DOHH2 (cell line): ENCODE measurements around the gene SLC22A14.

Source experiments
- H3F3A ChIP-seq: fragments of 200-600 bp; sonication (generic), shearing (Covaris generic); 2 replicates; pipeline ENCODE4 v1.6.0; 2016; ENCODE audit warnings: antibody characterized with exemption, mild to moderate bottlenecking; ENCODE audit not compliant: control insufficient read depth, insufficient read depth
- H3K27ac ChIP-seq: fragments of 200-600 bp; sonication (generic); 2 replicates; pipeline ENCODE4 v1.5.1; 2014; ENCODE audit warnings: low read depth, mild to moderate bottlenecking, low read length, moderate library complexity
- H3K27me3 ChIP-seq: fragments of 200-600 bp; sonication (generic); 2 replicates; pipeline ENCODE4 v1.6.1; 2014; ENCODE audit warnings: mild to moderate bottlenecking, low read length, mixed read lengths; ENCODE audit not compliant: control insufficient read depth
- H3K36me3 ChIP-seq: fragments of 200-600 bp; sonication (generic); 2 replicates; pipeline ENCODE4 v1.6.1; 2014; ENCODE audit warnings: mild to moderate bottlenecking, low read length, moderate library complexity, mixed read lengths; ENCODE audit not compliant: control insufficient read depth
- H3K4me1 ChIP-seq: fragments of 200-600 bp; sonication (generic); 2 replicates; pipeline ENCODE4 v1.6.1; 2014; ENCODE audit warnings: mild to moderate bottlenecking, low read length, mixed read lengths; ENCODE audit not compliant: control insufficient read depth
- H3K4me2 ChIP-seq: fragments of 200-600 bp; sonication (generic); 2 replicates; pipeline ENCODE4 v1.6.0; 2014; ENCODE audit warnings: mild to moderate bottlenecking, low read length, moderate library complexity
- H3K4me3 ChIP-seq: fragments of 200-600 bp; sonication (generic); 2 replicates; pipeline ENCODE4 v1.5.1; 2014; ENCODE audit warnings: mild to moderate bottlenecking, low read length, mixed read lengths
- H3K79me2 ChIP-seq: fragments of 200-600 bp; sonication (generic); 2 replicates; pipeline ENCODE4 v1.6.1; 2014; ENCODE audit warnings: mild to moderate bottlenecking, low read length, mixed read lengths; ENCODE audit not compliant: control insufficient read depth
- H3K9me2 ChIP-seq: fragments of 200-600 bp; sonication (generic); replicated peaks from 2 replicates; pipeline ENCODE4 v1.6.1; 2014; ENCODE audit warnings: mild to moderate bottlenecking, low read length, mixed read lengths; ENCODE audit not compliant: control insufficient read depth
- H3K9me3 ChIP-seq: fragments of 200-600 bp; sonication (generic); 2 replicates; pipeline ENCODE4 v1.6.1; 2014; ENCODE audit warnings: antibody characterized with exemption, low read length, mixed read lengths; ENCODE audit not compliant: control insufficient read depth, insufficient read depth
- H4K20me1 ChIP-seq: fragments of 200-600 bp; sonication (generic); 2 replicates; pipeline ENCODE4 v1.6.0; 2014; ENCODE audit warnings: low read depth, mild to moderate bottlenecking, antibody characterized with exemption, low read length, moderate library complexity; ENCODE audit not compliant: control insufficient read depth, insufficient read depth
- EZH2phosphoT487 ChIP-seq: fragments of 200-600 bp; sonication (generic); IDR thresholded peaks from 2 replicates; pipeline ENCODE4 v1.6.1; 2017; ENCODE audit warnings: borderline replicate concordance, mild to moderate bottlenecking, antibody characterized with exemption, low read length, moderate library complexity, mixed read lengths
- TF ChIP-seq, protein P1 (sequence below): fragments of 200-600 bp; sonication (generic); IDR thresholded peaks from one replicate; pipeline ENCODE4 v1.5.1; 2014; ENCODE audit warnings: antibody characterized with exemption, mild to moderate bottlenecking, low read depth, low read length; ENCODE audit not compliant: poor library complexity, severe bottlenecking

SLC22A14 gene

DNA sequence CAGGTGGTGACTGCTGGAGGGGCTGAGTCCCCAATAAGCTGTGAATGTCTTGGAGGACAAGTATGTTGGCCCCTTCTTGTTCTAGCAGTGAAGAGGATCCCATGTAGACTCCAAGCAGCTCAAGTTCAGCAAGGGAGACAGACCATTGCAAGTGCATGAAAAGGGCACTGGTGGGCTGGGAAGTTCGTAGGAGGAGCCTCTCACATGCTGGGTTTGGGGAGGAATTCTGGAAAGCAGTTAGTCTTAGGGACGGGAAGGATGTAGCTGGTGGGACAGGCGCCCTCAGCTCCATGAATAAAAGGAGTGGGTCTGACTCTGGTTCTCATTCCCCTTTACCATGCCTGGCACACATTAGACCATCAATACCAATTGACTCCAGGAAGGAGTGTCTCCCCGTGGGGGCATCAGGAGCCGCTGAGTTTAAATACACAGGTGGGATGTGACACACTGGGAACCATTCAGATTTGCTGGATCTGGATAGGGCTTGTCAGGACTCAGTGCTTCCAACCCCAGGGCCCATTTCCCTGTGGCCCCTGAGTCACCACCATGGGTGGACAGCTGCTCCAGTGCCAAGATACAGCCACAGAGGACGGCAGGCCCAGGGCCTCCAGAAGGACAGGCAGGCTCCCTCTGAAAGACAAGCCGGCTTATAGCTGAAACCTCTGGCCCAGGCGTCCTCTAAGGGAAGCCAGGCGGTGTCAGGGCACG, 63.9 kb downstream of the SLC22A14 start:
- H3K36me3 ChIP-seq: peaks cover 14% of the 10 kb centered on the region; the same call in 1 of the 2 replicates
- peaks cover 22% of the 10 kb centered on the region for H3K79me2 ChIP-seq
- peak overlapping the region; percentile 83 for H3K4me2 ChIP-seq
- H3K27me3 ChIP-seq: no peaks in the 10 kb centered on the region
- peak overlapping the region; percentile 85 for H3K4me3 ChIP-seq
- no peaks in the 10 kb centered on the region for H3F3A ChIP-seq
- H3K9me2 ChIP-seq: no peaks in the 10 kb centered on the region
- H3K27ac ChIP-seq: no peak overlapping the region
- no peaks in the 10 kb centered on the region for H4K20me1 ChIP-seq
- H3K4me1 ChIP-seq: peaks cover 20% of the 10 kb centered on the region
- no peaks in the 10 kb centered on the region for H3K9me3 ChIP-seq
- TF ChIP-seq, protein P1, sequence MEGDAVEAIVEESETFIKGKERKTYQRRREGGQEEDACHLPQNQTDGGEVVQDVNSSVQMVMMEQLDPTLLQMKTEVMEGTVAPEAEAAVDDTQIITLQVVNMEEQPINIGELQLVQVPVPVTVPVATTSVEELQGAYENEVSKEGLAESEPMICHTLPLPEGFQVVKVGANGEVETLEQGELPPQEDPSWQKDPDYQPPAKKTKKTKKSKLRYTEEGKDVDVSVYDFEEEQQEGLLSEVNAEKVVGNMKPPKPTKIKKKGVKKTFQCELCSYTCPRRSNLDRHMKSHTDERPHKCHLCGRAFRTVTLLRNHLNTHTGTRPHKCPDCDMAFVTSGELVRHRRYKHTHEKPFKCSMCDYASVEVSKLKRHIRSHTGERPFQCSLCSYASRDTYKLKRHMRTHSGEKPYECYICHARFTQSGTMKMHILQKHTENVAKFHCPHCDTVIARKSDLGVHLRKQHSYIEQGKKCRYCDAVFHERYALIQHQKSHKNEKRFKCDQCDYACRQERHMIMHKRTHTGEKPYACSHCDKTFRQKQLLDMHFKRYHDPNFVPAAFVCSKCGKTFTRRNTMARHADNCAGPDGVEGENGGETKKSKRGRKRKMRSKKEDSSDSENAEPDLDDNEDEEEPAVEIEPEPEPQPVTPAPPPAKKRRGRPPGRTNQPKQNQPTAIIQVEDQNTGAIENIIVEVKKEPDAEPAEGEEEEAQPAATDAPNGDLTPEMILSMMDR: no peak
- TF ChIP-seq EZH2phosphoT487: no peak

DNA sequence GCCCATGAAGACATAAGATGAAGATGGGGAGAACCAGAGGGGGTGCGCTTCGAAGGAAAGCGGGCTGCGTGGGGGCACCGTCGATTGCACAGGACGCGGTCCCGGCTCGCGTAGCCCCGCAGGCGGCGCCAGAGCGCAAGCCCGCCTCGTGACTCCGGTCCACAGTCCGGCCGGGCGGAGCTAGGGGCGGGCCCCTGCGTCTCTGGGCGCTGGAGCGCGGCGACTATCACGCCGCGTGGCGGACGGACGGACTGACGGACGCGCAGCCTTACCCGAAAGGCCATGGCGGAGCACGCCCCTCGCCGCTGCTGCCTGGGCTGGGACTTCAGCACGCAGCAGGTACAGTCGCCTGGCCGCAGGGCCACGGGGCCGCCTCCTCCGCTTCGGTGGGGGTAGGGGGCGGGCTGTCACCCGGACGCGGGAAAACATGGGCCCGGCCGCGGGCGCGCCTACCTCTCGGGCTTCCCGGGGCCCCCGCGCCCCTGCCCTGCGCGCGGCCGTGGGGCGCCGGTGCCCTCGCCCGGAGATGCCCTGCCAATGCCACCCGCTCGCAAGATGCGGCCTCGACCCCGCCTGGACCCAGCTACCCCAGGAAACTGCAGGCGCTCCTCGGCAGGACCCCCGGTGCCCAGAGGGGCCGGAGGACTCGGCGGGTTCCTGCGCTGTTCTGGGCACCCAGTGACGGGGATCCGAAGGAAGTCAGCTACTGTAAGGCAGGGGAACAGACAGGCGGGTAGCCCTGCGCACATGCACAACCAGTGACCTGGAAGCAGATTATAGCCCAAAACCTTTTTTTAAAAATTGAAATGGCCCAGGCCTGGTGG, 64.7 kb downstream of the SLC22A14 start, which contains the start of gene XYLB:
TSS of gene XYLB (plus strand) at position 199 of the 824 bp plus-strand sequence. CDS start at position 283, 84 bp downstream.
- H3K79me2 ChIP-seq: peaks cover 22% of the 10 kb centered on the region
- peak within 1 kb of the TSS; percentile 83 for H3K4me2 ChIP-seq
- no peak within 1 kb of the TSS for H3K27ac ChIP-seq

DNA sequence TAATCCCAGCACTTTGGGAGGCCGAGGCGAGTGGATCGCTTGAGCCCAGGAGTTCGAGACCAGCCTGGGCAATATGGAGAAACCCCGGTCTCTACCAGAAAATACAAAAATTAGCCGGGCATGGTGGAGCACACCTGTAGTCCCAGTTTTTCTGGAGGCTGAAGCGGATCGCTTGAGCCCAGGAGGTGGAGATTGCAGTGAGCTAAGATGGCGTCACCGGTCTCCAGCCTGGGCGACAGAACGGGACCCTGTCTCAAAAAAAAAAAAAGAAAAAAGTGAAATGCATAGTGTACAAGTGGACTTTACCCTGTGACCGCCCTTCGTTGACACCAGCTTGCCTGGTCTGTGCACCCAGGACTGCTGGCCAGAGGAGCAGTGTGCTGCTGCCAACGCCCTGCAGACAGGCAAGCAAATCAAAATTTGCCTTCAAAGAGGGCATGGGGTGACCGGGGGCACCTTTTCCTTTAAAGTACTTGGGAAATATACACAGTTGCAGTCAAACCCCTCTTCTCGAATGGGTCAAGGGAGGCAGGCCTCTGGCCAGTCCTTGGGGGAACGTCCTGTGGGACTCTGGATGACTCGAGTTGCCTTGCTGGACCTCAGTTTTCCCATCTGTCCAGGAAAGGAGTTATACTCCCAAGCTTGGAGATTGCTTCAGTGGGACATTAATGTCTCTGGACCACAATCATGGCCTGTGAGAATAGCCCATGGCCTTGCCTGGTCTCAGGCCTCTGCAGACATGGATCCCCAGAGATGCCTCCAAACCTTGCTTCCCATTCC, 65.5 kb downstream of the SLC22A14 start:
- Histone ChIP-seq H3K27ac (no peak overlapping the region), H3K9me3 (no peaks in the 10 kb centered on the region), H4K20me1 (no peaks in the 10 kb centered on the region), H3K4me2 (peak overlapping the region; percentile 83), H3K4me1 (peaks cover 20% of the 10 kb centered on the region), H3F3A (no peaks in the 10 kb centered on the region), H3K4me3 (peak overlapping the region; percentile 85), H3K36me3 (peaks cover 26% of the 10 kb centered on the region), H3K79me2 (peaks cover 22% of the 10 kb centered on the region), H3K9me2 (no peaks in the 10 kb centered on the region), H3K27me3 (no peaks in the 10 kb centered on the region)
- TF ChIP-seq EZH2phosphoT487: no peak
- TF ChIP-seq, protein P1: no peak

More for the DNA sequence above, 64.7 kb downstream of the SLC22A14 start, which contains the start of gene XYLB:
- Histone ChIP-seq H3F3A (no peaks in the 10 kb centered on the region), H4K20me1 (no peaks in the 10 kb centered on the region), H3K4me1 (peaks cover 20% of the 10 kb centered on the region), H3K4me3 (peak within 1 kb of the TSS; percentile 85), H3K9me3 (no peaks in the 10 kb centered on the region), H3K27me3 (no peaks in the 10 kb centered on the region), H3K36me3 (peaks cover 21% of the 10 kb centered on the region), H3K9me2 (no peaks in the 10 kb centered on the region)
- TF ChIP-seq, protein P1: peak; percentile 64
- TF ChIP-seq EZH2phosphoT487: no peak
